Muscle layer of colon (tissue), 2 donors: ENCODE measurements around the gene CBLL2.
"Not testable (repeated sequence)": the region's sequence is repeated elsewhere in the genome, so short reads cannot be mapped to it uniquely, and the experiment has no call there.

Experiments used
- H3K27ac ChIP-seq: one replicate; pipeline ENCODE4 v1.7.0; 2013; ENCODE audit warnings: low read depth, mild to moderate bottlenecking, low read length, moderate library complexity
- H3K27me3 ChIP-seq, 2 donors: one replicate each; pipeline ENCODE4 v1.7.0; 2013; ENCODE audit warnings: low read length in 2 of 2, mild to moderate bottlenecking in 2 of 2; ENCODE audit not compliant: insufficient read depth in 2 of 2, control insufficient read depth in 1 of 2
- H3K36me3 ChIP-seq: one replicate; pipeline ENCODE4 v1.7.0; 2013; ENCODE audit warnings: mild to moderate bottlenecking, low read length; ENCODE audit not compliant: insufficient read depth
- H3K4me1 ChIP-seq: one replicate; pipeline ENCODE4 v1.7.0; 2013; ENCODE audit warnings: mild to moderate bottlenecking, low read length; ENCODE audit not compliant: insufficient read depth
- H3K4me3 ChIP-seq, 2 donors: one replicate each; pipeline ENCODE4 v1.7.0; 2013; ENCODE audit warnings: low read length in 2 of 2, low read depth in 1 of 2, mild to moderate bottlenecking in 1 of 2, moderate library complexity in 1 of 2
- H3K9ac ChIP-seq: one replicate; pipeline ENCODE4 v1.7.0; 2013; ENCODE audit warnings: low read length
- H3K9me3 ChIP-seq: one replicate; pipeline ENCODE4 v1.7.0; 2013; ENCODE audit warnings: mild to moderate bottlenecking, low read length
- donor health status: abdominal sarcoma.
- donor health status: Adenocarcinoma of cecum.

The CBLL2 gene, protein sequence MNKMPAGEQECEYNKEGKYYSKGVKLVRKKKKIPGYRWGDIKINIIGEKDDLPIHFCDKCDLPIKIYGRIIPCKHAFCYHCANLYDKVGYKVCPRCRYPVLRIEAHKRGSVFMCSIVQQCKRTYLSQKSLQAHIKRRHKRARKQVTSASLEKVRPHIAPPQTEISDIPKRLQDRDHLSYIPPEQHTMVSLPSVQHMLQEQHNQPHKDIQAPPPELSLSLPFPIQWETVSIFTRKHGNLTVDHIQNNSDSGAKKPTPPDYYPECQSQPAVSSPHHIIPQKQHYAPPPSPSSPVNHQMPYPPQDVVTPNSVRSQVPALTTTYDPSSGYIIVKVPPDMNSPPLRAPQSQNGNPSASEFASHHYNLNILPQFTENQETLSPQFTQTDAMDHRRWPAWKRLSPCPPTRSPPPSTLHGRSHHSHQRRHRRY

GRCh38 chrX:22272613-22273012 lies at the start of gene CBLL2:
Gene CBLL2, plus strand, starts transcription at chrX:22272913. Its CDS starts 79 bp downstream, at chrX:22272992.
- no peak within 1 kb of the TSS for H3K4me3 ChIP-seq
- H3K9ac ChIP-seq, result no peak within 1 kb of the TSS
- H3K27me3 ChIP-seq, result no peaks in the 10 kb centered on the region
- no peaks in the 10 kb centered on the region for H3K9me3 ChIP-seq
- H3K4me1 ChIP-seq, result no peaks in the 10 kb centered on the region
- H3K36me3 ChIP-seq, result no peaks in the 10 kb centered on the region
- H3K27ac ChIP-seq, result no peak within 1 kb of the TSS

DNA sequence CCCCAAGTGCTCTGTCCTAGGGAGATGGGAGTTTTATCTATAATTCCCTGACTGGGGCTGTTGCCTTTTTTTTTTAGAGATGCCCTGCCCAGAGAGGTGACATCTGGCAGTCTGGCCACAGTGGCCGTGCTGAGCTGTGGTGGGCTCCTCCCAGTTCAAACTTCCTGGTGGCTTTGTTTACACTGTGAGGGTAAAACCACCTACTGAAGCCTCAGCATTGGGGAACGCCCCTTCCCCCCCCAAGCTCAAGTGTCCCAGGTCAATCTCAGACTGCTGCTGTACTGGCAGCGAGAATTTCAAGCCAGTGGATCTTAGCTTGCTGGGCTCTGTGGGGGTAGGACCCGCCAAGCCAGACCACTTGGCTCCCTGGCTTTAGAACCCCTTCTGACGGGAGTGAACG lies 38.3 kb upstream of the CBLL2 start:
- H3K27me3 ChIP-seq, result no peaks in the 10 kb centered on the region
- H3K36me3 ChIP-seq, result no peaks in the 10 kb centered on the region
- H3K4me1 ChIP-seq, result no peaks in the 10 kb centered on the region
- no peak overlapping the region for H3K27ac ChIP-seq
- no peaks in the 10 kb centered on the region for H3K9me3 ChIP-seq
- no peak overlapping the region for H3K4me3 ChIP-seq
- no peak overlapping the region for H3K9ac ChIP-seq

GRCh38 chrX:22237479-22237878 lies 35.2 kb upstream of the CBLL2 start:
- H3K4me1 ChIP-seq, result no peaks in the 10 kb centered on the region
- H3K36me3 ChIP-seq, result no peaks in the 10 kb centered on the region
- no peaks in the 10 kb centered on the region for H3K27me3 ChIP-seq
- no peak overlapping the region for H3K4me3 ChIP-seq
- H3K9ac ChIP-seq, result no peak overlapping the region
- H3K9me3 ChIP-seq, result no peaks in the 10 kb centered on the region
- H3K27ac ChIP-seq, result no peak overlapping the region

GRCh38 chrX:22246620-22247019 lies 26.1 kb upstream of the CBLL2 start:
- H3K4me3 ChIP-seq, result no peak overlapping the region
- H3K9ac ChIP-seq, result no peak overlapping the region
- H3K27ac ChIP-seq, result no peak overlapping the region
- no peaks in the 10 kb centered on the region for H3K27me3 ChIP-seq
- H3K9me3 ChIP-seq, result no peaks in the 10 kb centered on the region
- no peaks in the 10 kb centered on the region for H3K36me3 ChIP-seq
- no peaks in the 10 kb centered on the region for H3K4me1 ChIP-seq

- H3K9ac ChIP-seq, result no peak overlapping the region
- no peaks in the 10 kb centered on the region for H3K9me3 ChIP-seq
- no peak overlapping the region for H3K27ac ChIP-seq
- no peak overlapping the region for H3K4me3 ChIP-seq
- H3K4me1 ChIP-seq, result no peaks in the 10 kb centered on the region
- H3K36me3 ChIP-seq, result no peaks in the 10 kb centered on the region
- H3K27me3 ChIP-seq, result no peaks in the 10 kb centered on the region
These were observed 25.5 kb upstream of the CBLL2 start for GRCh38 chrX:22247169-22247568.

- Histone ChIP-seq H3K36me3 (no peaks in the 10 kb centered on the region), H3K9ac (no peak overlapping the region), H3K9me3 (no peaks in the 10 kb centered on the region), H3K4me3 (no peak overlapping the region), H3K27ac (no peak overlapping the region), H3K4me1 (no peaks in the 10 kb centered on the region), H3K27me3 (no peaks in the 10 kb centered on the region)
These were observed 24.3 kb upstream of the CBLL2 start for GRCh38 chrX:22248401-22248800.

GRCh38 chrX:22249371-22249770 lies 23.3 kb upstream of the CBLL2 start:
- no peaks in the 10 kb centered on the region for H3K36me3 ChIP-seq
- no peak overlapping the region for H3K4me3 ChIP-seq
- H3K4me1 ChIP-seq, result no peaks in the 10 kb centered on the region
- no peak overlapping the region for H3K9ac ChIP-seq
- no peaks in the 10 kb centered on the region for H3K9me3 ChIP-seq
- no peak overlapping the region for H3K27ac ChIP-seq
- no peaks in the 10 kb centered on the region for H3K27me3 ChIP-seq

- Histone ChIP-seq H3K4me3 (no peak overlapping the region), H3K4me1 (no peaks in the 10 kb centered on the region), H3K27ac (no peak overlapping the region), H3K9me3 (no peaks in the 10 kb centered on the region), H3K36me3 (no peaks in the 10 kb centered on the region), H3K9ac (no peak overlapping the region), H3K27me3 (no peaks in the 10 kb centered on the region)
These were observed 4.0 kb upstream of the CBLL2 start for GRCh38 chrX:22268706-22269105.

GRCh38 chrX:22273714-22274317 lies 1.1 kb downstream of the CBLL2 start:
- Histone ChIP-seq H3K9me3 (no peaks in the 10 kb centered on the region), H3K36me3 (no peaks in the 10 kb centered on the region), H3K4me3 (no peak overlapping the region), H3K9ac (no peak overlapping the region), H3K4me1 (no peaks in the 10 kb centered on the region), H3K27ac (no peak overlapping the region), H3K27me3 (no peaks in the 10 kb centered on the region)

- Histone ChIP-seq H3K4me3 (no peak overlapping the region), H3K4me1 (no peaks in the 10 kb centered on the region), H3K27me3 (no peaks in the 10 kb centered on the region), H3K9me3 (no peaks in the 10 kb centered on the region), H3K9ac (no peak overlapping the region), H3K36me3 (no peaks in the 10 kb centered on the region), H3K27ac (no peak overlapping the region)
These were observed 4.1 kb downstream of the CBLL2 start for GRCh38 chrX:22276781-22277180.

- H3K27ac ChIP-seq, result no peak overlapping the region
- no peaks in the 10 kb centered on the region for H3K4me1 ChIP-seq
- no peaks in the 10 kb centered on the region for H3K9me3 ChIP-seq
- no peaks in the 10 kb centered on the region for H3K36me3 ChIP-seq
- H3K27me3 ChIP-seq, result no peaks in the 10 kb centered on the region
- H3K4me3 ChIP-seq, result no peak overlapping the region
- no peak overlapping the region for H3K9ac ChIP-seq
These were observed 5.7 kb downstream of the CBLL2 start for GRCh38 chrX:22278375-22278774.

DNA sequence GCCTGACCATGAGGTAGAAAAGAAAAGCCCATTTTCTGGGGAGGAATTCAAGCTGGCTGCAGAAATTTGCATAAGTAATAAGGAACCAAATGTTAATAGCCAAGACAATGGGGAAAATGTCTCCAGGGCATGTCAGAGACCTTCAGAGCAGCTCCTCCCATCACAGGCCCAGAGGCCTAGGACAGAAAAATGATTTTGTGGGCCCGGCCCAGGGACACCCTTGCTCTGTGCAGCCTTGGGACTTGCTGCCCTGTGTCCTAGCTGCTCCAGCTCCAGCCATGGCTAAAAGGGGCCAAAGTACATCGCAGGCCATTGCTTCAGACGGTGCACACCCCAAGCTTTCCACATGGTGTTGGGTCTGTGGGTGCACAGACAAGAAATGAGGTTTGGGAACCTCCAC lies 16.5 kb downstream of the CBLL2 start:
- not testable (repeated sequence) for H3K4me1 ChIP-seq, H3K27me3 ChIP-seq, H3K9me3 ChIP-seq, H3K27ac ChIP-seq, H3K4me3 ChIP-seq, H3K36me3 ChIP-seq, H3K9ac ChIP-seq
